Muscle of arm (tissue), 14 donors: ENCODE measurements around the gene C5orf63. TPM values are rescaled to one million over a fixed set of nuclear protein-coding genes. Genes with fewer than 3 reads are reported as not detected.
"Not testable (repeated sequence)": the region's sequence is repeated elsewhere in the genome, so short reads cannot be mapped to it uniquely, and the experiment has no call there.

ENCODE experiments used
- DNase-seq: peaks from one replicate; pipeline ENCODE4 v3.0.0-alpha.2; 2013
- long read RNA-seq, 11 donors: transcript quantifications; one replicate each; lab custom pipeline, GENCODE V29; 2026
- polyA plus RNA-seq, 12 donors: library from polyadenylated mRNA; unstranded; fragments of 120-200 nt; gene quantifications; one replicate each; pipeline ENCODE4 v1.2.1, GENCODE V29; 2013; ENCODE audit not compliant: insufficient read length in 12 of 12

C5orf63 gene
- polyA plus RNA-seq, result 10 to 100 TPM in 2 of 12 donors, 1 to 10 TPM in 9, not detected in 1; 4.9 to 16.8 (median 8.3) TPM
- long read RNA-seq, donor 1, partial matches to known transcripts, result 0 of 4 reads
- long read RNA-seq, donor 1, other reads (novel, unspliced or antisense), result 0 of 4 reads
- long read RNA-seq, donor 2, partial matches to known transcripts, result 0 of 2 reads
- long read RNA-seq, donor 2, other reads (novel, unspliced or antisense), result 0 of 2 reads
- long read RNA-seq, donor 3, result 0 reads
- long read RNA-seq, donor 4, partial matches to known transcripts, result 0 of 1 reads
- long read RNA-seq, donor 4, other reads (novel, unspliced or antisense), result 0 of 1 reads
- long read RNA-seq, donor 5, full-length matches to known transcripts, result 4 of 4 reads
- long read RNA-seq, donor 5, partial matches to known transcripts, result 0 of 4 reads
- long read RNA-seq, donor 5, other reads (novel, unspliced or antisense), result 0 of 4 reads
- long read RNA-seq, donor 6, result 0 reads
- long read RNA-seq, donor 7, partial matches to known transcripts, result 0 of 2 reads
- long read RNA-seq, donor 7, other reads (novel, unspliced or antisense), result 0 of 2 reads
- long read RNA-seq, donor 8, full-length matches to known transcripts, result 4 of 4 reads
- long read RNA-seq, donor 8, partial matches to known transcripts, result 0 of 4 reads
- long read RNA-seq, donor 8, other reads (novel, unspliced or antisense), result 0 of 4 reads
- long read RNA-seq, donor 9, partial matches to known transcripts, result 0 of 1 reads
- long read RNA-seq, donor 9, other reads (novel, unspliced or antisense), result 0 of 1 reads
- long read RNA-seq, donor 10, full-length matches to known transcripts, result 2 of 2 reads
- long read RNA-seq, donor 10, partial matches to known transcripts, result 0 of 2 reads
- long read RNA-seq, donor 10, other reads (novel, unspliced or antisense), result 0 of 2 reads
- long read RNA-seq, donor 11, partial matches to known transcripts, result 0 of 2 reads
- long read RNA-seq, donor 11, other reads (novel, unspliced or antisense), result 0 of 2 reads

DNA sequence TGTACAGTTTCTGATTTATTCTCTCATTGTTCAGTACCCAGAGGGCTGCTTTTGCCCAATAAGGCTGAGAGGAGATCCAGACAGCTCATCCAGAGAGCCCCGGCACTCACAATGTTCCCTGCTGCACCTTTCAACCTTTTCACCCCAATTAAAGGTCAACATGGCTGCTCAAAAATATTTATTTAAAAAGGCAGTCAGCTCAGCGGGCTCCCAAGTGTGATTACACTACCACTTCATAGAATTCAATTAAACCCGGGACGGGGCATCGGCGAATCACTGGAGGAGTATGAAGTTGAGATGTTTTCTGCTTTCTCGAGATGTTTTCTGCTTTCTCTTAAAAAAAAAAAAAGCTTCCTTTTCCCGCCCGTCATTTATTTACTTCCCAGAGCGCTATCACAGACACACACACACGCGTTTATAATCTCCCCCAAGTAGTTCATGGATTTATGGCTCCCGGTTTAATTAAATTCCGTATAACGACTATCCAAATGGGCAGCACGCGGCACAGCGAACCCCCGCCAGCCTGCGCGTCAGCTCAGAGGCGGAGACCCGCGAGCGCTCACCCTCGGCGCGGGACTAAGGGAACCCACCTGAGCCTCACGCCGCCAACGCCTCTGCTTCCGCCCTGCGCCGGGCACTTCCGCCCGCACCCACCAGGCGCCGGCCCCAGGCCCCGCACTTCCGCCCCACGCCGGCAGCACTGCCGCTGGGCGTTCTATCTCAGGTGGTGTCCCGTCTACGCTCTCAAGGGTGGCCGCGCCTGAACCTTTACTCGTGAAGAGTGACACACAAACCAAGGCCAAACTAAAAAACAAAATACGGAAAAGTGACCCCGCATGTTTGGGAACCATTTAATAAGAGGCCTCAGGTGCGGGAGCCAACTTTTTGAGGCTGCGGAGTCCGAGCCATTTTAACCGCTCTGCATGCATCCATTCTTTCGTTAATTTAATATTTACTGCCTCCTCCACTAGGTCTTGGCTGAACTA, at the start of gene C5orf63:
C5orf63 (minus strand) TSS at position 642 of the 986 bp plus-strand sequence. CDS start 14,507 bp downstream, outside the sequence.
- DNase-seq, result peak; percentile 38

GRCh38 chr5:127112347-127112864, 39.1 kb upstream of the C5orf63 start:
- DNase-seq, result no peak

DNA sequence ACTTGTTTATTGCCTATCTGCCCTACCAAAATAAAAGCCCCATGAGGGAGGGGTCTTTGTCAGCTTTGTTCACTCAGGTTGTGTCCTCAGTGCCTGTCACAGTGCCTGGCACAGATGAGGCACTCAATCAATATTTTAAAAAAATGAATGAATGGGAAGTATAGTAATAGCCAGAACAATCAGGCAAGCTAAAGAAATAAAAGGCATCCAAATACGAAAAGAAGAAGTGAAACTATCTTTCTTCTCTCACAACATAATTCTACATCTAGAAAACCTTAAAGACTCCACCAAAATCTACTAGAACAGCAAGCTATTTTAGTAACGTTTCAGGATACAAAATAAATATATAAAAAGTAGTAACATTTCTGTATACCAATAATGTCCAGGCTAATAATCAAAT, 37.8 kb upstream of the C5orf63 start:
- DNase-seq, result no peak

DNA sequence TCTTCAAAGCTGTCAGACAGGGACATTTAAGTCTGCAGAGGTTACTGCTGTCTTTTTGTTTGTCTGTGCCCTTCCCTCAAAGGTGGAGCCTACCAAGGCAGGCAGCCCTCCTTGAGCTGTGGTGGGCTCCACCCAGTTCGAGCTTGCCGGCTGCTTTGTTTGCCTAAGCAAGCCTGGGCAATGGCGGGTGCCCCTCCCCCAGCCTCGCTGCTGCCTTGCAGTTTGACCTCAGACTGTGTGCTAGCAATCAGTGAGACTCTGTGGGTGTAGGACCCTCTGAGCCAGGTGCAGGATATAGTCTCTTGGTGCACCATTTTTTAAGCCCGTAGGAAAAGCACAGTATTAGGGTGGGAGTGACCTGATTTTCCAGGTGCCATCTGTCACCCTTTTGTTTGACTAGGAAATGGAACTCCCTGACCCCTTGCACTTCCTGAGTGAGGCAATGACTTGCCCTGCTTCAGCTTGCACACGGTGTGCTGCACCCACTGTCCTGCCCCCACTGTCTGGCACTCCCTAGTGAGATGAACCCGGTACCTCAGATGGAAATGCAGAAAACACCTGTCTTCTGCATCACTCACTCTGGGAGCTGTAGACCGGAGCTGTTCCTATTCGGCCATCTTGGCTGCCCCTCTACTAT, 35.4 kb upstream of the C5orf63 start:
- not testable (repeated sequence) for DNase-seq

- DNase-seq, result no peak
These were observed 28.6 kb upstream of the C5orf63 start for GRCh38 chr5:127101935-127102334.

DNA sequence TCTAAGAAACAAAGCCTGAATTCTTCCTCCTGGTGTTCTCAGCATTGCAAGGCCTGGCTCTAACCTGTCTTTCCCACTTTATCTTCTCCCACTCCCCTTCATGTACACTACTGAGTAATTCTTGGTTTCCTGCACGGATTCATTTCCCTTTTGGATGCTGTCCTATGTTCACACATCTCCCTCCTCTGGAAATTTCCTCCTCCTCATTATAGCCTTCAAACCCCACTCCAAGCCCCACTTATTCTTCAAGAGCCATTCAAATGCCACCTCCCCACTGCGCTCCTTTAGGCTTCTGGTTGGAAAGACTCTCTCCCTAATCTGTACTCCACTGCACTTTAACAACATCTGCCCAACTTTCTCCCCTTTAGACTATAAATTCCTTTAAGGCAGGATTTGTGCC, 28.2 kb upstream of the C5orf63 start:
- no peak for DNase-seq

- no peak for DNase-seq
These were observed 24.9 kb upstream of the C5orf63 start for GRCh38 chr5:127098241-127098640.

DNA sequence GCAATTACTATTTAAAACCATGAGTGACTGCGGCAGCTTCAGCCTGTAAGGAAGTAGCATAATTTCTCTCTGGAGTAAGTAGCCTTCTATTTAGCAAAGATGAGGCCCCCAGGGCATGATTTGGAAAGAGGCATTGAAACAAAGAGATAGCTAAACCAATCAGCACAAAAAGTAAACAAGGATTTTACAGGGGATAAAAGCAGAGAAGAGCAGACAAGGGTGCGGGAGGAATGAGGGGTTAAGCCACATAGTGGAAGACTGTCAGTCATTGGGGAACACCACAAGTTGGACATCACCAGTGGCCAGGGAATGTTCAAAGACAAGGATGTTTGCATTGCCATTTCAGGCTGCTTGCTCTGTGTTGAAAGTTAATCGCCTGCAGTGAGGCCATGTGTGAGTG, 24.0 kb upstream of the C5orf63 start:
- no peak for DNase-seq

GRCh38 chr5:127096328-127096993, 23.2 kb upstream of the C5orf63 start:
- DNase-seq, result no peak

GRCh38 chr5:127094161-127094814, 21.0 kb upstream of the C5orf63 start:
- DNase-seq, result no peak

DNA sequence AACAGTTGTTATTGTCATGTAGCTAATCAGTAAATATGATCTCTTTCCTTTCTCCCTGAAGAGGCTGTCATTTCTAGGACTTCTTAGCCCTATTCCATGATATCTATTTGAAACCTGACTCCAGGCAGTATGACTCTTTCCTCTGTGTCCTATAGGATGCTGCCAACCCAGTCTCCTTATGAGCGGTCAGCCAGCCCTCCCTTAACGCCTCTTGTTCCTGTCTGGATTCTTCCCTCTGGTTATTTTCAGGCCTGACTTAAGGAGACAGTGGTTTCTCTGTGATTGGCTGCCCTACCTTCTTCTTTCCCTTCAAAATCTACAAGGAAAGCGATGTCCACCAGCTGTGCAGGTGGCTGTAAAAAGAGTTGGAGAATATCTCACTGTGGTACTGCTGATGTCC, 19.4 kb upstream of the C5orf63 start:
- no peak for DNase-seq

DNA sequence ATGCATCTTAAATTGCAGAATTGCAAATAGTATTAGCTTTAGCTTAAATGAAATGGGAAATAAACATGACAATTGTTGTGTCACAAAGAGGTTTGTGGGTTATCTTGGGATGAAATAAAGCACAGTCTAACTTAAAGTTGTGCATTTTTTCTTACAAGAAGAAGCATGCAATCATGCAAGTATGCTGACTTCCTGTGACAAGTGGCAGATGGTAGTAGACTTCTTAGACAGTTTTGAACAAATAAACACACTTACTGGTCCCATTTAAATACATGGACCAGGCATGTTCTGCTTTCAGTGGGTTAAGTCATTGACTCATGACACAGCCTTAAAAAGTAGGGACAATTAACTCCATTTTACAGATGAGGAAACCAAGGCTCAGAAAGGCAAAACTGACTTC, 15.9 kb upstream of the C5orf63 start:
- DNase-seq, result no peak

DNA sequence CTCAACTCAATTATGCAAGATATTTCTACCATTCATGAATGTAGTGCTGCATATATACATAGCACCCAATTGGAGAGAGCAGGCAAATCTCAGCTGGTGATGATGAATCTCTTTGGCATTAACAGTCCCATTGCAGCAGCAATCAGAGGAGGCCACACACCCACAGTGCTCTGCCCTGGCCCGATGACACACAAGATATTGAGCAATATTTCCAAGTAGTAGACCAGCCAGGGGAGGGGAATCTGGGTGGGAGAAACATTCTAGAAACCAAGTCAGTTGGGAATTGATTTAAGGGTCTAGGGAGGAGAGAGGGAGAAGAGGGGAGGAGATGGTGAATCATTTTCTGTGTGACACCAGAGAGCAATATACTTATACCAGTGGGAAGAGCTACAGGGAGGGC, 14.9 kb upstream of the C5orf63 start:
- no peak for DNase-seq

- no peak for DNase-seq
These were observed 13.3 kb upstream of the C5orf63 start for GRCh38 chr5:127086589-127086988.

DNA sequence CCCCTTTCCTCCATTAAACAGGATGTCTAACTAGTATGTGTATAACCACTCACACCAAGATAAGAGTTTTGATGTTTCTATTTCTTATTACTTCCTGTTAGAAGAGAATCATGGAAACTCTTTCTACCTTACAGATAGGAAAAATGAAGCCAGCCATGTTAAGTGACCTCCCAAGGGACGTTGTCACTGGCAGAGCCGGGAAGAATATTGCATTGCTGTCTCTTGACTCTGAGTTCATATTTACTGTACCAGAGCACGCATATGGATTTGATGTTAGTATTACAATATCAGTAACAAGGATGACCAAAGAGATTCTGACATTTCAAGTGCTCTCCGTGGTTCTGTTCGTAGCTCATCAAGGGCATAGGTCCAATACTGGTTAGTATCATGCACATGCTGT, 12.5 kb upstream of the C5orf63 start:
- no peak for DNase-seq

DNA sequence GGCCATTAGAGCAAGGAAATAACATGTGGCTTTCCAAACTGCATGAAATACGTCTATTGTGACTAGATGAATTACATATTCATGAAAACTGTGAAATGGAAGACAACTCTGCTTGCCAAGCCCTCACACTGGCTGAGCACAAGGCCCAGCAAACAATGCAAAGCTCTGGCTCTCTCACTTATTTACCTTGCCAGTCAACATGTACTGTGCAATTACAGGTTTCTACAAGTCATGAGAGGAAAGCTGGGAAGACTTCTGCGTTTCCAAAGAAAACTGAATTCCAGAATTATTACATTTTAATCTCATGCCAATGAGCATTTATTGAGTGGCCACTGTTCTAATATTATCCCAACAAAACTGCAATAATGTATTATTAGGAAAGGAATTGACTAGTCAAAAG, 12.1 kb upstream of the C5orf63 start:
- DNase-seq, result no peak

DNA sequence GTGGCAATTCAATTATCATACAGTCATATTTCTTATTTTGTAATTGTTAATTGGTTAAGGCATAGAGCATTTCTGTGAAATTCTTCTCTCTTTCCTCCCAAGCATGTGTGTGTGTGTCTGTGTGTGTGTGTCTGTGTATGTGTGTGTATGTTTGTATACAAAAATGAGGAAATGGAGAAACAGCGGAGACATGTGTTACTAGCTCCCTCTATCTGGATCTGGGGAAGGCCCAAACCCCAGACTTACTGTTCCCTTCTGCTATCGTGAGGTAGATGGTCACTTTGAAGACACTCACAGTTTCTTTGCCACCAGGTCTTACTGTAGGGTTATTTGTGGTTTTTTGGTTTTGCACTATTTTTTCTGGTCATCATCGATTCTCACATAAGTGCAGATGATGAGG, 11.4 kb upstream of the C5orf63 start:
- DNase-seq, result no peak

DNA sequence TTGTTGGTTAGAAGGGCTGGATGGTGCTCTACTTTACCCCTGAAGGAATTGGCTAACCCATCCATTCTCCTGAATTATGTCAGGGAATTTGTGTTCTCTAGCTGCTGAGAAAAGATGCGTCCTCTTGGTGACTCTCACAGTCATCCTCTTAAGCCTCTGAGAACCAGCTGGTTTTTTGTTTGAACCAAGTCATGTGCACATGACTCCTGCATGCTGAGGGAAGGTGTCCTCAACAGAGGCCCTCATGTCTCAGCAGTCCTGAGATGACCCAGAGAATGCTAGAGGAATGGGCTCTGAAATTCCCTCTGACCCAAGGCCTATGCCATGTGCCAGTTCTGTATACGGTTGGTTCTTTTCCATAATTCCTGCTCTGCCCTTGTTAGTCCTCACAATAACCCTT, 10.4 kb upstream of the C5orf63 start:
- DNase-seq, result no peak

DNA sequence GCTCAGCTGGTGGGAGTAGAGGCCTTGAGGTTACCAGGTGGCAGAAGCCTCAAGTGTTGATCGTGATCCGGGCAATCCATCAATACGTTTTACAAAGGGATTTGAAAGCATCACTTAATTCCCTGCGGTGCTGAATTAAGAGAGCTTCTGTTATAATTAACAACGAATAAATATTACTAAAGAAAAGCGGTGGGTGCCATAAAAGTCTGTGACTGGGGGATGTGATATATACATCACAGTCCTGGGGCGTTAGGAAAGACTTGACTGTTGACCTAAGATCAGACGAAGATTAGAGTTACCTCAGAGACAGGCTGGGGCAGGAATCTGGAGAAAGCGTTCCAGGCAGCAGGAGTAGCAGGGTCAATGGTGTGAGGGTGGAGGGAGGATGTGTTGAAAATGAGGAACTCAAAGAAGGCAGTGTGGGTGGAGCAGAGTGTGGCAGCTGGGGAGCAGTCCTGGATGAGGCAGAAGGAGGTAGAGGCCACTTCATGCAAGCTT, 6.7 kb upstream of the C5orf63 start:
- DNase-seq, result no peak
